ENCODE measurements around the gene CENPB.
A peak's percentile ranks its signal among the peaks of the same experiment; 100 is the strongest.
"Not testable (repeated sequence)": the region's sequence is repeated elsewhere in the genome, so short reads cannot be mapped to it uniquely, and the experiment has no call there.

The CENPB gene

GRCh38 chr20:3811467-3812258, 25.1 kb upstream of the CENPB start:
- peak; percentile 87 for DNase-seq

GRCh38 chr20:3808544-3808943, 22.0 kb upstream of the CENPB start:
- no peak for DNase-seq

GRCh38 chr20:3804781-3805180, 18.2 kb upstream of the CENPB start:
- DNase-seq: no peak

- no peak for DNase-seq
Observed at GRCh38 chr20:3804254-3804751, 17.8 kb upstream of the CENPB start.

- DNase-seq: no peak
Observed at GRCh38 chr20:3803854-3804253, 17.3 kb upstream of the CENPB start.

- no peak for DNase-seq
Observed at GRCh38 chr20:3803289-3803688, 16.7 kb upstream of the CENPB start.

- DNase-seq: no peak
Observed at GRCh38 chr20:3802524-3803239, 16.1 kb upstream of the CENPB start.

- DNase-seq: no peak
Observed at GRCh38 chr20:3801846-3802245, 15.3 kb upstream of the CENPB start.

- no peak for DNase-seq
Observed at GRCh38 chr20:3801299-3801698, 14.8 kb upstream of the CENPB start.

GRCh38 chr20:3800878-3801260, 14.3 kb upstream of the CENPB start:
- no peak for DNase-seq

GRCh38 chr20:3800256-3800877, 13.8 kb upstream of the CENPB start:
- no peak for DNase-seq

- DNase-seq: no peak
Observed at GRCh38 chr20:3798908-3799248, 12.3 kb upstream of the CENPB start.

GRCh38 chr20:3798373-3798768, 11.8 kb upstream of the CENPB start:
- no peak for DNase-seq

- no peak for DNase-seq
Observed at GRCh38 chr20:3797592-3798372, 11.2 kb upstream of the CENPB start.

GRCh38 chr20:3797226-3797545, 10.6 kb upstream of the CENPB start:
- no peak for DNase-seq

- DNase-seq: no peak
Observed at GRCh38 chr20:3796477-3797225, 10.1 kb upstream of the CENPB start.

- DNase-seq: peak; percentile 85
Observed at GRCh38 chr20:3795511-3796468, 9.2 kb upstream of the CENPB start, which contains the start of gene CDC25B. CDC25B (plus strand) TSS chr20:3796310; CDS start chr20:3796532, 222 bp downstream.

- DNase-seq: no peak
Observed at GRCh38 chr20:3794701-3795420, 8.3 kb upstream of the CENPB start.

- DNase-seq: not testable (repeated sequence)
Observed at GRCh38 chr20:3794168-3794567, 7.6 kb upstream of the CENPB start.

- DNase-seq: not testable (repeated sequence)
Observed at GRCh38 chr20:3789201-3789600, 2.7 kb upstream of the CENPB start.

All from T-helper 9 cell (primary cell).